Measurements from ENCODE around the gene TTC1. TPM values are rescaled to one million over a fixed set of nuclear protein-coding genes. Genes with fewer than 3 reads are reported as not detected.
"Not testable (repeated sequence)": the region's sequence is repeated elsewhere in the genome, so short reads cannot be mapped to it uniquely, and the experiment has no call there.

Gene TTC1
- 10 to 100 TPM; 44.3 to 52.6 (median 48.1) TPM for polyA plus RNA-seq (ENCODE audit: insufficient read length in 10 of 10)
- long read RNA-seq, donor 1, transcript TTC1-201 (8 exons, 1,467 nt), result major isoform, 12 of 61 reads
- long read RNA-seq, donor 1, partial matches to known transcripts, result 48 of 61 reads
- long read RNA-seq, donor 1, other reads (novel, unspliced or antisense), result 0 of 61 reads
- long read RNA-seq, donor 2, transcript TTC1-201 (8 exons, 1,467 nt), result major isoform, 10 of 35 reads
- long read RNA-seq, donor 2, partial matches to known transcripts, result 22 of 35 reads
- long read RNA-seq, donor 2, other reads (novel, unspliced or antisense), result 0 of 35 reads
- long read RNA-seq, donor 3, result 0 reads
- long read RNA-seq, donor 4, transcript TTC1-201 (8 exons, 1,467 nt), result major isoform, 6 of 14 reads
- long read RNA-seq, donor 4, partial matches to known transcripts, result 6 of 14 reads
- long read RNA-seq, donor 4, other reads (novel, unspliced or antisense), result 0 of 14 reads
- long read RNA-seq, donor 5, transcript TTC1-201 (8 exons, 1,467 nt), result major isoform, 7 of 51 reads
- long read RNA-seq, donor 5, partial matches to known transcripts, result 39 of 51 reads
- long read RNA-seq, donor 5, other reads (novel, unspliced or antisense), result 0 of 51 reads
- long read RNA-seq, donor 6, transcript TTC1-201 (8 exons, 1,467 nt), result major isoform, 14 of 38 reads
- long read RNA-seq, donor 6, partial matches to known transcripts, result 21 of 38 reads
- long read RNA-seq, donor 6, other reads (novel, unspliced or antisense), result 0 of 38 reads
- long read RNA-seq, donor 7, transcript TTC1-201 (8 exons, 1,467 nt), result major isoform, 10 of 20 reads
- long read RNA-seq, donor 7, partial matches to known transcripts, result 9 of 20 reads
- long read RNA-seq, donor 7, other reads (novel, unspliced or antisense), result 0 of 20 reads
- long read RNA-seq, donor 8, transcript TTC1-201 (8 exons, 1,467 nt), result major isoform, 9 of 21 reads
- long read RNA-seq, donor 8, partial matches to known transcripts, result 11 of 21 reads
- long read RNA-seq, donor 8, other reads (novel, unspliced or antisense), result 0 of 21 reads
- long read RNA-seq, donor 9, partial matches to known transcripts, result 0 of 3 reads
- long read RNA-seq, donor 9, other reads (novel, unspliced or antisense), result 0 of 3 reads

- peak; percentile 99 to 100 (median 99) for DNase-seq
Measured at GRCh38 chr5:160008877-160009590, at the start of gene TTC1. Gene TTC1, plus strand, starts transcription at chr5:160009139. Its CDS starts 1,390 bp downstream, at chr5:160010529.

- DNase-seq, result no peak
Measured at GRCh38 chr5:159961176-159962160, 47.5 kb upstream of the TTC1 start.

- no peak for DNase-seq
Measured at GRCh38 chr5:159962214-159962613, 46.7 kb upstream of the TTC1 start.

GRCh38 chr5:159963935-159964334, 45.0 kb upstream of the TTC1 start:
- DNase-seq, result no peak

GRCh38 chr5:159965031-159965837, 43.7 kb upstream of the TTC1 start:
- peak in 2 of 3 donors; percentile 33 to 52 for DNase-seq

- not testable (repeated sequence) for DNase-seq
Measured at GRCh38 chr5:159965838-159966128, 43.2 kb upstream of the TTC1 start.

- no peak for DNase-seq
Measured at GRCh38 chr5:159969966-159970365, 39.0 kb upstream of the TTC1 start.

- peak in 1 of 3 donors; percentile 43 for DNase-seq
Measured at GRCh38 chr5:159971038-159971437, 37.9 kb upstream of the TTC1 start.

GRCh38 chr5:159971514-159971913, 37.4 kb upstream of the TTC1 start:
- DNase-seq, result no peak

GRCh38 chr5:159971931-159972461, 36.9 kb upstream of the TTC1 start:
- peak in 1 of 3 donors; percentile 42 for DNase-seq

- DNase-seq, result no peak
Measured at GRCh38 chr5:159972538-159973362, 36.2 kb upstream of the TTC1 start.

- peak; percentile 20 to 85 (median 35) for DNase-seq
Measured at GRCh38 chr5:159975462-159976019, 33.4 kb upstream of the TTC1 start.

GRCh38 chr5:159976921-159977320, 32.0 kb upstream of the TTC1 start:
- no peak for DNase-seq

- no peak for DNase-seq
Measured at GRCh38 chr5:159978358-159978757, 30.6 kb upstream of the TTC1 start.

GRCh38 chr5:159982421-159983173, 26.3 kb upstream of the TTC1 start:
- DNase-seq, result no peak

GRCh38 chr5:159987031-159987674, 21.8 kb upstream of the TTC1 start:
- peak in 2 of 3 donors; percentile 41 to 68 for DNase-seq

GRCh38 chr5:159990506-159990905, 18.4 kb upstream of the TTC1 start:
- DNase-seq, result no peak
